Gastroesophageal sphincter (tissue), 4 donors: ENCODE measurements around the gene CTNNA2. TPM values are rescaled to one million over a fixed set of nuclear protein-coding genes. Genes with fewer than 3 reads are reported as not detected.

Source experiments
- ATAC-seq: fragments of 150-250 bp; one replicate; pipeline ENCODE4 v1.9.1; 2016; ENCODE audit warnings: mild to moderate bottlenecking, moderate library complexity
- H3K27ac ChIP-seq, 4 donors: fragments of 200-600 bp; sonication (generic) in 3 of 4; 1 replicate in 3 of 4; 2 replicates in 1 of 4; pipeline ENCODE4 v1.5.1; 2016 to 2019
- H3K27me3 ChIP-seq: fragments of 200-600 bp; sonication (generic); one replicate; pipeline ENCODE4 v1.5.1; 2019
- H3K36me3 ChIP-seq, 2 donors: fragments of 200-600 bp; sonication (generic); one replicate each; pipeline ENCODE4 v1.5.1; 2019; ENCODE audit warnings: control low read depth in 1 of 2
- H3K4me1 ChIP-seq, 3 donors: fragments of 200-600 bp; sonication (generic); 1 replicate in 2 of 3; 2 replicates in 1 of 3; pipeline ENCODE4 v1.5.1; 2016 to 2019; ENCODE audit warnings: control low read depth in 2 of 3
- H3K4me3 ChIP-seq, 2 donors: fragments of 200-600 bp; sonication (generic); one replicate each; pipeline ENCODE4 v1.5.1; 2019; ENCODE audit warnings: mild to moderate bottlenecking in 1 of 2, moderate library complexity in 1 of 2
- H3K9me3 ChIP-seq, 3 donors: fragments of 200-600 bp; sonication (generic); one replicate each; pipeline ENCODE4 v1.5.1; 2017 to 2019; ENCODE audit warnings: control low read depth in 2 of 3
- EP300 ChIP-seq: sonication (generic); formaldehyde crosslinking; IDR thresholded peaks from one replicate; pipeline ENCODE4 v1.6.1; 2017; ENCODE audit warnings: antibody characterized with exemption, mild to moderate bottlenecking
- POLR2A ChIP-seq, 2 donors: fragments of 450-650 bp; IDR thresholded peaks; one replicate each; pipeline ENCODE4 v1.6.1; 2017; ENCODE audit warnings: antibody characterized with exemption in 2 of 2, mild to moderate bottlenecking in 2 of 2, moderate library complexity in 1 of 2
- POLR2AphosphoS5 ChIP-seq: sonication (generic); formaldehyde crosslinking; IDR thresholded peaks from one replicate; pipeline ENCODE4 v1.6.1; 2017; ENCODE audit warnings: antibody characterized with exemption
- WGBS, 2 donors: methylation state at CpG; one replicate each; pipeline ENCODE4 v1.1.5; 2018; ENCODE audit warnings: low coverage in 1 of 2; 5-methylcytosine and 5-hydroxymethylcytosine counted together
- total RNA-seq, 4 donors: library from RNA; depleted of rRNA; stranded (reverse); fragments of >200 nt; gene quantifications; one replicate each; pipeline ENCODE4 v1.1.0, GENCODE V29; 2016
- TF ChIP-seq, protein P1 (sequence below), 4 experiments: fragments of 200-600 bp in 2 of 4; fragments of 450-650 bp in 2 of 4; sonication (generic) in 1 of 4; IDR thresholded peaks; one replicate each; pipeline ENCODE4 v1.5.1; 2017 to 2019; ENCODE audit warnings: antibody characterized with exemption in 4 of 4, mild to moderate bottlenecking in 2 of 4, moderate library complexity in 2 of 4

CTNNA2 gene
- total RNA-seq, 4 donors from 2014 or later: 0.15 to 4.2 (median 0.68) TPM

DNA sequence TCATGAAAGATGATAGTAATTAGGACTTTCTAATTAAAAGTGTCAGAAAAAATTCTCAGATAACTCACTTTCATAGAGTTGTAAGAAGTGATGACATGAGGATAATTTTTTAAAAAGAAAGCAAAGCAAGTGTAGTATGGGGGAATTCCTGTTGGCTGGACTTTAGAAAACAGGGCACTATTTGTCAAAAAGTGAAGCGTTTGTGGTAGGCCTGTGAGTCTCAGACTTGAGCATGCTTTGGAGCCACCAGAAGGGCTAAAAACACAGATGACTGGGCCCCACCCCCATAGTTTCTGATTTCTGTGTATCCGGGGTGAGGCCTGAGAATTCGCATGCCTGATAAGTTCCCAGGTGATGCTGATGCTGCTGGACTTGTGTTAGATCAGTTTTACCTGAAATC is 1014.3 kb downstream of the CTNNA2 start:
- 75 to 78% methylated on average over 2 to 3 of the region's 3 CpGs for WGBS, 2 donors
- TF ChIP-seq POLR2A (IDR thresholded peaks at IDR 0.05): no peak
- no peak for TF ChIP-seq POLR2AphosphoS5
- TF ChIP-seq EP300: no peak
- TF ChIP-seq, protein P1, sequence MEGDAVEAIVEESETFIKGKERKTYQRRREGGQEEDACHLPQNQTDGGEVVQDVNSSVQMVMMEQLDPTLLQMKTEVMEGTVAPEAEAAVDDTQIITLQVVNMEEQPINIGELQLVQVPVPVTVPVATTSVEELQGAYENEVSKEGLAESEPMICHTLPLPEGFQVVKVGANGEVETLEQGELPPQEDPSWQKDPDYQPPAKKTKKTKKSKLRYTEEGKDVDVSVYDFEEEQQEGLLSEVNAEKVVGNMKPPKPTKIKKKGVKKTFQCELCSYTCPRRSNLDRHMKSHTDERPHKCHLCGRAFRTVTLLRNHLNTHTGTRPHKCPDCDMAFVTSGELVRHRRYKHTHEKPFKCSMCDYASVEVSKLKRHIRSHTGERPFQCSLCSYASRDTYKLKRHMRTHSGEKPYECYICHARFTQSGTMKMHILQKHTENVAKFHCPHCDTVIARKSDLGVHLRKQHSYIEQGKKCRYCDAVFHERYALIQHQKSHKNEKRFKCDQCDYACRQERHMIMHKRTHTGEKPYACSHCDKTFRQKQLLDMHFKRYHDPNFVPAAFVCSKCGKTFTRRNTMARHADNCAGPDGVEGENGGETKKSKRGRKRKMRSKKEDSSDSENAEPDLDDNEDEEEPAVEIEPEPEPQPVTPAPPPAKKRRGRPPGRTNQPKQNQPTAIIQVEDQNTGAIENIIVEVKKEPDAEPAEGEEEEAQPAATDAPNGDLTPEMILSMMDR (IDR thresholded peaks at IDR 0.05): no peak
- Histone ChIP-seq H3K4me3 (no peak overlapping the region), H3K4me1 (no peaks in the 10 kb centered on the region), H3K9me3 (no peaks in the 10 kb centered on the region), H3K27me3 (no peaks in the 10 kb centered on the region), H3K36me3 (no peaks in the 10 kb centered on the region), H3K27ac (no peak overlapping the region)
- ATAC-seq: no peak

GRCh38 chr2:80529466-80530165 is 1016.8 kb downstream of the CTNNA2 start:
- 85 to 93% methylated on average over 4 of the region's 7 CpGs for WGBS, 2 donors
- H3K4me3 ChIP-seq: no peak overlapping the region
- ATAC-seq: no peak
- TF ChIP-seq POLR2A (IDR thresholded peaks at IDR 0.05) (no peak), POLR2AphosphoS5 (no peak), EP300 (no peak)
- TF ChIP-seq, protein P1 (IDR thresholded peaks at IDR 0.05): no peak
- no peaks in the 10 kb centered on the region for H3K36me3 ChIP-seq
- H3K4me1 ChIP-seq: no peaks in the 10 kb centered on the region
- no peak overlapping the region for H3K27ac ChIP-seq
- no peaks in the 10 kb centered on the region for H3K9me3 ChIP-seq
- H3K27me3 ChIP-seq: no peaks in the 10 kb centered on the region

- ATAC-seq: no peak
- WGBS, 2 donors: 50 to 53% methylated on average over 3 of the region's 3 CpGs
- H3K4me3 ChIP-seq: no peak overlapping the region
- no peaks in the 10 kb centered on the region for H3K36me3 ChIP-seq
- H3K27me3 ChIP-seq: no peaks in the 10 kb centered on the region
- H3K9me3 ChIP-seq: no peaks in the 10 kb centered on the region
- H3K27ac ChIP-seq: no peak overlapping the region
- TF ChIP-seq, protein P1 (IDR thresholded peaks at IDR 0.05): no peak
- TF ChIP-seq EP300 (no peak), POLR2AphosphoS5 (no peak)
- H3K4me1 ChIP-seq: no peaks in the 10 kb centered on the region
Measured at GRCh38 chr2:80530442-80531064, 1017.7 kb downstream of the CTNNA2 start.

GRCh38 chr2:80531319-80531718 is 1018.5 kb downstream of the CTNNA2 start:
- H3K9me3 ChIP-seq: no peaks in the 10 kb centered on the region
- H3K4me3 ChIP-seq: no peak overlapping the region
- no peaks in the 10 kb centered on the region for H3K4me1 ChIP-seq
- no peak overlapping the region for H3K27ac ChIP-seq
- H3K36me3 ChIP-seq: no peaks in the 10 kb centered on the region
- WGBS, 2 donors: 60% methylated on average over 1 of the region's 1 CpG; no CpG with 5 or more reads in 1 of the 2 donors
- ATAC-seq: no peak
- TF ChIP-seq, protein P1 (IDR thresholded peaks at IDR 0.05): no peak
- TF ChIP-seq POLR2A (IDR thresholded peaks at IDR 0.05): no peak
- TF ChIP-seq POLR2AphosphoS5: no peak
- TF ChIP-seq EP300: no peak
- H3K27me3 ChIP-seq: no peaks in the 10 kb centered on the region
